GM10266 (cell line): ENCODE data around the gene CENPM.

ENCODE experiments used
- DNase-seq: peaks from one replicate; pipeline ENCODE4 v3.0.0; 2012; ENCODE audit errors: extremely low spot score
- TF ChIP-seq, protein P1 (sequence below): IDR thresholded peaks from 2 replicates; pipeline ENCODE4 v1.5.1; 2012; ENCODE audit warnings: mild to moderate bottlenecking, low read depth; ENCODE audit not compliant: control insufficient read depth, insufficient read depth; ENCODE audit errors: missing control alignments

CENPM gene

GRCh38 chr22:41931701-41932269, 15.2 kb downstream of the CENPM start:
- TF ChIP-seq, protein P1, sequence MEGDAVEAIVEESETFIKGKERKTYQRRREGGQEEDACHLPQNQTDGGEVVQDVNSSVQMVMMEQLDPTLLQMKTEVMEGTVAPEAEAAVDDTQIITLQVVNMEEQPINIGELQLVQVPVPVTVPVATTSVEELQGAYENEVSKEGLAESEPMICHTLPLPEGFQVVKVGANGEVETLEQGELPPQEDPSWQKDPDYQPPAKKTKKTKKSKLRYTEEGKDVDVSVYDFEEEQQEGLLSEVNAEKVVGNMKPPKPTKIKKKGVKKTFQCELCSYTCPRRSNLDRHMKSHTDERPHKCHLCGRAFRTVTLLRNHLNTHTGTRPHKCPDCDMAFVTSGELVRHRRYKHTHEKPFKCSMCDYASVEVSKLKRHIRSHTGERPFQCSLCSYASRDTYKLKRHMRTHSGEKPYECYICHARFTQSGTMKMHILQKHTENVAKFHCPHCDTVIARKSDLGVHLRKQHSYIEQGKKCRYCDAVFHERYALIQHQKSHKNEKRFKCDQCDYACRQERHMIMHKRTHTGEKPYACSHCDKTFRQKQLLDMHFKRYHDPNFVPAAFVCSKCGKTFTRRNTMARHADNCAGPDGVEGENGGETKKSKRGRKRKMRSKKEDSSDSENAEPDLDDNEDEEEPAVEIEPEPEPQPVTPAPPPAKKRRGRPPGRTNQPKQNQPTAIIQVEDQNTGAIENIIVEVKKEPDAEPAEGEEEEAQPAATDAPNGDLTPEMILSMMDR = no peak

DNA sequence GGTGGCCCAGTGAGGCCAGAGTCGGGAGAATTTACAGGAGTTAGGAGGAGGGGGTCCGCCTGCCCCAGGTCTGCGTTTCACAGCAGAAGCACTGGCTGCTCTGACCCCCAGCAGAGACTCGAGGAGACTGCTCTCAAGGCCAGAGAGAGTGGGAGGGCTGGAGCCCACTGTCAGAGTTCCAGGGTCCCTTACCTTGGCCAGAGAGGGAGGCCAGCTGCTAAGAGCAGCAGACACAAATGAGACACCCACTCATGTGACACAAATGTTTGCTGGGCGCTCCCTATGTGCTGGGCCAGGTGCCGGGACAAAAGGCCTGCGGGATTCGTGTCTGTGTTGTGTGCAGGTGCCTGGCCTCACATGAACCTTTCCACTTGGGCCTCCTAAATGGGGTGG, 17.5 kb downstream of the CENPM start:
- no peak for DNase-seq
- TF ChIP-seq, protein P1 = no peak

More at GRCh38 chr22:41931701-41932269, 15.2 kb downstream of the CENPM start:
- DNase-seq = no peak

DNA sequence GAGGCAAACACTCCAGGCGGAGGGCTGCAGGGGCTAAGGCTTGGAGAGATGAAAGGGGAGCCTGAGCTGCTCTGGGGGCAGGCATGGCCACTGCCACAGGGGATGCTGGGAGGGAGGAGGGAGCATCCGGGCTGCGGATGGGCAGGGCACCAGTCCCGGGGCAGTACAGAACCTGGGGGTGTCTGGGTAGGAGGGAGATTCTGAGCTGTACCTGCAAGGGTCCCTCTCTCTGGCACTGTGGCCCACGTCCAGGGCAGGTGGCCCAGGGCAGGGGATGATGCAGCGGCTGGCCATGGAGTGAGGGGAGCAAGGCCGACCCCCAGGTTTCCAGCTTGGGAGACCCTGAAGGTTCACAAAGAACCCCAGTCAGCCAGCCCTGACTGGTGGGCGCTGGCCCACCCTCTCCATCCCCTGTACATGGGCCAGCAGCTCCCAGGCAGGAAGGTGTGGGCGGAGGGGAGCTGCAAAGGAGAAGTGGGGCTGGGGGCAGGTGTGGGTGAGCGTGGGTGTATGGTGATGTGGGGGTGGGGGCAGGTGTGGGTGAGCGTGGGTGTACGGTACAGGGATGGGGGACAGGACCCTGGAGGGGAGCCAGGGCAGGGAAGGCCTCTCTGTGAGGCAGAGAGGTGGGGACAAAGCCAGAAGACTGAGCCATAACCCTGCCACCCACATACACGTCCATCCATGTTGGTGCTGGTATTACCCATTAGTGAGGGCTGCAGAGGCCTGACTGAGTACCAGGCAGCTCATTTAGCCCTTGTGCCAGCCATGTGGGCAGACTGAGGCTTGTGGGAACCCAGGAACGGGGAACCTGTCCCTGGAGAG, 18.1 kb downstream of the CENPM start:
- TF ChIP-seq, protein P1 = no peak
- DNase-seq = no peak

DNA sequence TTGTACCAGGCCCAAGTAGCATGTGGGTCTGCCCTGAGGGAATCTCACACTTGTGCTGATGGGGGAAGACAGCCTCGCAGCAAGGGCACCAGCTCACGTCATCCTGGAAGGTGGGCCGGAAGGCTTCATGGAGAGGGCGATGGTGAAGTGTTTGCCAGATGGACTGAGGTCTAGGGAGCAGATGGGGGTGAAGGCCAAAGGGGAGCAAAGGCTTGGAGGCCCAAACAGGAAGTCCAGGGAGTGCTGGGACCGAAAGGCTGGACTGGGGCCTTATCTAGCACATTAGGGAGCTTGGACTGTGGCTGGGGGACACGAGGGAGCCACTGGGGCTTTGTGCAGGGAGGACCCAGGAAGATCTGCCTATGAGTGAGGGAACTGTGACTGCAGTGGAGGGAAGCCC, 19.1 kb downstream of the CENPM start:
- DNase-seq = no peak
- TF ChIP-seq, protein P1 = no peak

DNA sequence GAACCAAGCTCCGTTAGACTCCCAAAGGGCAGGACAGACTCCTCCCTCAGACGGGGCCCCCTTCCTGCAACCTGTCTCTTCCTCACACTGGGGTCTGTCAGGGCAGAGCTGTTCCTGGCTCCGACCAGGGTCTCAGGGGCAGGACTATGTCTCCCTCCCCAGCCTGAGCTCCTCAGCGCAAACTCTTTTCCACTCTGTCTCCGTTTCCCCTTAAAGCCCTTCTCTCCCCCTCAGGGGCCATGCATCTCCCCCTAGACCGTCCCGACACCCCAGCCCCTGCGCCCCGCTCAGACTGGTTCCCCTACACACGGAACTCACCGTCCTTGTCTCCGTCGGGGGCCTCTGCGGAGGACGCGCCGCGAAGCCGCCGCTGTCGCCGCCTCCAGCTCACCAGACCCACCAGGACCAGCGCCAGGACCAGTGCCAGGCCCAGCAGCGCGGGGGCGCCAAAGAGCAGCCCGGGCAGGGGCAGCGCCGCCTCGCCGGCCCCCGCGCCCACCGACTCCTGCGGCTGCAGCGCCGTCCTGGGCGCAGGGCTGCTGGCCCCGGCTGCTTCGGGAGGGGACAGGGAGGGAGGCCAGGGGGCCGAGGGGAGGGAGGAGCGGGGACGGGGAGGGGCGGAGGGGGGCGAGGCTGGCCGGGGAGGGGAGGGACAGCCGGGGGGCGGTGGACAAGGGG, 21.0 kb downstream of the CENPM start:
- TF ChIP-seq, protein P1 = peak; percentile 96
- DNase-seq = peak; percentile 77

DNA sequence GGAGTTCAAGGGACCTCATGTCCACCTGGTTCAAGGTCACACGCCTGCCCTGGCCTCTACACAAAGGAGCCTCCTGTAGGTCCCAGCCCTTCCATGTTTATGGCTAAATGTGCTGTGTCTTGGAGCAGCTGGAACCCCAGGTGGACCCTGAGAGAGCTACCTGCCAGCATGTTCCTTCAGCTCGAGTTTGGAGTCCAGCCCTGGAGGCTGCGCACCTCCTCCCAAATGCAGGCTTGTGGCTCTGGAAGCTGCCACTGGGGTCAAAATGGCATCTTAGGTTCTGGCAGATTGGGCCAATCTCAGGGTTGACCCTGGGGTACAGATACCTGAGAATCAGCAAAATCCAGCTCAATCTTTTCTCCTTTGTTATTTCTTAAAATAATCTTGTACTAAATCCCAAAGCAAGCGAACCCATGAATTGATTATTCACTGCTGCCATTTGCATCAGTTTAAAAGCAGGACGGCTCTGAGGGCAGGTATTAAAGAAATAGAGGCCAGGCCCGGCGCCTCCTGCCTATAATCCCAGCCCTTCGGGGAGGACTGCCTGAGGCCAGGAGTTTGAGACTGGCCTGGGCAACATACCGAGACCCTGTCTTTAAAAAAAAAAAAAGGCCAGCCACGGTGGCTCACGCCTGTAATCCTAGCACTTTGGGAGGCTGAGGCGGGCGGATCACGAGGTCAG, 23.2 kb downstream of the CENPM start:
- DNase-seq = no peak
- TF ChIP-seq, protein P1 = no peak
